Endothelial cell of umbilical vein (primary cell): Measurements from ENCODE around the gene CCDC171. TPM values are rescaled to one million over a fixed set of nuclear protein-coding genes. Genes with fewer than 3 reads are reported as not detected.

Source experiments
- BruUV-seq: library from RNA; stranded (reverse); fragments of 400-500 nt; replicated peaks from 2 replicates; lab custom pipeline; 2021; lab: Mats Ljungman, UMichigan
- CTCF ChIA-PET: fragments of 300-600, 350-600 bp; sonication (Branson Sonifier 250); formaldehyde crosslinking; loops from one replicate; lab custom pipeline; 2021; ENCODE audit warnings: antibody characterized with exemption, inconsistent platforms; lab: Charles Lee
- POLR2A ChIA-PET: fragments of 300-600, 350-600 bp; sonication (Branson Sonifier 250); formaldehyde crosslinking; loops from one replicate; lab custom pipeline; 2021; ENCODE audit warnings: antibody characterized with exemption, inconsistent platforms; lab: Charles Lee
- DNase-seq: peaks from one replicate; pipeline ENCODE4 v3.0.0-alpha.2; 2011; ENCODE audit warnings: low read depth, low spot score
- FAIRE-seq: peaks from 2 replicates; lab custom pipeline; 2011; peaks lifted over from hg19 to GRCh38; lab: Jason Lieb, UNC
- H2AFZ ChIP-seq: 2 replicates; pipeline ENCODE4 v1.6.0; 2012; ENCODE audit warnings: low read depth, low read length, control low read depth, inconsistent platforms
- H3K27ac ChIP-seq: 2 replicates; pipeline ENCODE4 v1.5.1; 2011; ENCODE audit warnings: low read depth, mild to moderate bottlenecking, control low read depth, low read length, moderate library complexity; ENCODE audit not compliant: insufficient read depth
- H3K27me3 ChIP-seq, 2 experiments: 2 replicates each; pipeline versions ENCODE4 v1.6.0 to v1.6.1; 2011; ENCODE audit warnings: low read length in 2 of 2, mixed read lengths in 1 of 2; ENCODE audit not compliant: control insufficient read depth in 2 of 2, insufficient read depth in 2 of 2
- H3K36me3 ChIP-seq, 2 experiments: 2 replicates in 1 of 2; 3 replicates in 1 of 2; pipeline ENCODE4 v1.5.1; 2011; ENCODE audit warnings: low read length in 2 of 2, mild to moderate bottlenecking in 1 of 2, moderate library complexity in 1 of 2; ENCODE audit not compliant: control insufficient read depth in 2 of 2, insufficient read depth in 2 of 2; ENCODE audit errors: extremely low read depth in 1 of 2
- H3K4me1 ChIP-seq: 3 replicates; pipeline ENCODE4 v1.5.1; 2011; ENCODE audit warnings: mild to moderate bottlenecking, low read length; ENCODE audit not compliant: control insufficient read depth, insufficient read depth; ENCODE audit errors: extremely low read depth
- H3K4me2 ChIP-seq: 2 replicates; pipeline ENCODE4 v1.6.1; 2011; ENCODE audit warnings: low read length, control low read depth, mixed read lengths; ENCODE audit not compliant: insufficient read depth
- H3K4me3 ChIP-seq, 3 experiments: fragments of 200-600 bp in 1 of 3; sonication (generic), shearing (Covaris generic) in 1 of 3; replicated peaks in 1 of 3; 2 replicates each; pipeline ENCODE4 v1.5.1; 2011 to 2016; ENCODE audit warnings: control low read depth in 3 of 3, low read length in 3 of 3, mild to moderate bottlenecking in 2 of 3, inconsistent platforms in 1 of 3, low read depth in 1 of 3, moderate library complexity in 1 of 3; ENCODE audit not compliant: insufficient read depth in 1 of 3
- H3K79me2 ChIP-seq: 2 replicates; pipeline ENCODE4 v1.6.0; 2012; ENCODE audit warnings: low read length, inconsistent platforms; ENCODE audit not compliant: control insufficient read depth, insufficient read depth
- H3K9ac ChIP-seq: replicated peaks from 2 replicates; pipeline ENCODE3; 2011; ENCODE audit warnings: low read length, control low read depth; ENCODE audit not compliant: insufficient read depth; ENCODE audit errors: extremely low read depth
- H3K9me1 ChIP-seq: replicated peaks from 3 replicates; pipeline ENCODE4 v1.6.0; 2011; ENCODE audit warnings: mild to moderate bottlenecking, low read length; ENCODE audit not compliant: control insufficient read depth, insufficient read depth; ENCODE audit errors: extremely low read depth
- H3K9me3 ChIP-seq: replicated peaks from 2 replicates; pipeline ENCODE4 v1.5.1; 2012; ENCODE audit warnings: low read length, inconsistent platforms; ENCODE audit not compliant: control insufficient read depth, insufficient read depth
- H4K20me1 ChIP-seq: replicated peaks from 2 replicates; pipeline ENCODE3; 2011; ENCODE audit warnings: mild to moderate bottlenecking, low read length; ENCODE audit not compliant: control insufficient read depth, insufficient read depth; ENCODE audit errors: extremely low read depth
- EZH2 ChIP-seq: IDR thresholded peaks from 2 replicates; pipeline ENCODE4 v1.6.1; 2012; ENCODE audit warnings: borderline replicate concordance, low read depth, mild to moderate bottlenecking, moderate library complexity, low read length, inconsistent platforms; ENCODE audit not compliant: severe bottlenecking
- FOS ChIP-seq: IDR thresholded peaks from 2 replicates; pipeline ENCODE4 v1.6.1; 2011; ENCODE audit warnings: mild to moderate bottlenecking, low read length, moderate library complexity, borderline replicate concordance; ENCODE audit not compliant: insufficient read depth
- GATA2 ChIP-seq: IDR thresholded peaks from 2 replicates; pipeline ENCODE4 v1.7.0; 2011; ENCODE audit warnings: low read depth, mild to moderate bottlenecking, moderate library complexity, mixed read lengths, low read length; ENCODE audit not compliant: insufficient read length, insufficient read depth
- JUN ChIP-seq: IDR thresholded peaks from 2 replicates; pipeline ENCODE4 v1.6.1; 2011; ENCODE audit warnings: borderline replicate concordance, low read depth; ENCODE audit not compliant: insufficient read length, insufficient read depth
- MYC ChIP-seq: IDR thresholded peaks from one replicate; pipeline ENCODE4 v1.6.1; 2011; ENCODE audit warnings: mild to moderate bottlenecking, low read depth, low read length
- POLR2A ChIP-seq: IDR thresholded peaks from 2 replicates; pipeline ENCODE4 v1.6.1; 2012; ENCODE audit warnings: low read depth, mild to moderate bottlenecking, control low read depth, low read length
- POLR2AphosphoS5 ChIP-seq: IDR thresholded peaks from 2 replicates; pipeline ENCODE4 v1.6.1; 2012; ENCODE audit warnings: low read depth, mild to moderate bottlenecking, control low read depth, low read length, moderate library complexity; ENCODE audit not compliant: insufficient read depth
- dilution Hi-C: fragments of 300-500 bp; cut with MboI; formaldehyde crosslinking; loops from one replicate; pipeline ENCODE4 v1.15.0; 2019; ENCODE audit warnings: low sequenced_read_pairs; ENCODE audit not compliant: extremely low pct_ligation_motif_present
- intact Hi-C: fragments of 100-400 bp; cut with micrococcal nuclease; formaldehyde crosslinking; loops from one replicate; pipeline ENCODE4 v1.10.0; 2022
- polyA plus RNA-seq, 4 experiments: library from polyadenylated mRNA; depleted of rRNA in 3 of 4; stranded (reverse) in 3 of 4; unstranded in 1 of 4; fragments of >200 nt; gene quantifications; 2 replicates each; pipeline versions ENCODE4 v1.2.1 to v1.2.3, GENCODE V29; 2011 to 2012; ENCODE audit warnings: missing spikeins in 1 of 4
- total RNA-seq: library from RNA; stranded (reverse); gene quantifications from 2 replicates; pipeline ENCODE4 v1.2.3, GENCODE V29; 2021
- TF ChIP-seq, protein P1 (sequence below), 2 donors: IDR thresholded peaks; 1 replicate in 1 of 2; 2 replicates in 1 of 2; pipeline ENCODE4 v1.5.1; 2011; ENCODE audit warnings: low read length in 2 of 2, mild to moderate bottlenecking in 2 of 2, moderate library complexity in 2 of 2, control low read depth in 1 of 2, inconsistent platforms in 1 of 2, low read depth in 1 of 2; ENCODE audit not compliant: insufficient read depth in 1 of 2; ENCODE audit errors: extremely low read depth in 1 of 2
- TF ChIP-seq, protein P2 (sequence below): IDR thresholded peaks from 2 replicates; pipeline ENCODE4 v1.6.1; 2011; ENCODE audit not compliant: insufficient read depth, insufficient read length

CCDC171 gene
- total and polyA plus RNA-seq, 2 donors (not counting 3 experiments of a cell fraction or from before 2014, with no cell fraction given) = 0.58 to 1.4 TPM

DNA sequence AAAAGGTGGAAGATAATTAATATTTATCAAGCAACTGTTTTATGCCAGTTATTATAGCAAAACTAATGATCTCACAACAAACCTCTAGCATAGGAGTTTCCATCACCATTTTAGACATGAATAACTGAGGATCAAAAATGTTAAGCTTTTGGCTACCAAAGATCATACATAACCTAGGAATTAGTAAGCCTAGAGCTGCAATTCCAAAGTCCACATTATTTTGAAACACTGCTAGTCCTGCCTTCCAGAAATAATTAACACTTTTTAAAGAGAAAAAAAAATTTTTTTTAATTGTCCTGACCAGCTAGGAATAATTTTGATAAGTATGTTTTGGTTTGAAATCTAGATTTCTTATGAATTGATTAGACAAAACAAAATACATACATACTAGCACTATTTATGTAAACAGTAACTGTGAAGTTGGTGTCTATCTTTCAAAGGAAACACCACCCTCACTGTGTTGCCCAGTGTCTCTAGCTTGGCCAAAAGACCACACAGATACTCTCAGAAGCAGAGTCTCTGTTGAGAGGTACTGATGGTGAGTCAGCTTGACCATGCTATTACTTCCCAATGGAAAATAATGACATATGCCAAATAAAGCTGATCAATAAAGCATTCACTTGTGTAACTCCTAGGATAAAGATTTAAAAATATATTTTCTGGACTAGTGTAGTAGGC, 422.4 kb downstream of the CCDC171 start:
- FAIRE-seq (no peak), DNase-seq (no peak)
- Histone ChIP-seq H3K9me1 (no peaks in the 10 kb centered on the region), H3K4me3 (no peak overlapping the region), H2AFZ (no peak overlapping the region), H3K79me2 (no peaks in the 10 kb centered on the region), H3K36me3 (no peaks in the 10 kb centered on the region), H3K4me2 (no peak overlapping the region), H3K27me3 (no peaks in the 10 kb centered on the region), H4K20me1 (no peaks in the 10 kb centered on the region), H3K27ac (no peak overlapping the region), H3K9ac (no peak overlapping the region), H3K4me1 (no peaks in the 10 kb centered on the region), H3K9me3 (no peaks in the 10 kb centered on the region)
- TF ChIP-seq JUN (no peak), FOS (no peak), EZH2 (no peak), GATA2 (no peak), POLR2A (no peak), MYC (no peak), POLR2AphosphoS5 (no peak)
- TF ChIP-seq, protein P1, sequence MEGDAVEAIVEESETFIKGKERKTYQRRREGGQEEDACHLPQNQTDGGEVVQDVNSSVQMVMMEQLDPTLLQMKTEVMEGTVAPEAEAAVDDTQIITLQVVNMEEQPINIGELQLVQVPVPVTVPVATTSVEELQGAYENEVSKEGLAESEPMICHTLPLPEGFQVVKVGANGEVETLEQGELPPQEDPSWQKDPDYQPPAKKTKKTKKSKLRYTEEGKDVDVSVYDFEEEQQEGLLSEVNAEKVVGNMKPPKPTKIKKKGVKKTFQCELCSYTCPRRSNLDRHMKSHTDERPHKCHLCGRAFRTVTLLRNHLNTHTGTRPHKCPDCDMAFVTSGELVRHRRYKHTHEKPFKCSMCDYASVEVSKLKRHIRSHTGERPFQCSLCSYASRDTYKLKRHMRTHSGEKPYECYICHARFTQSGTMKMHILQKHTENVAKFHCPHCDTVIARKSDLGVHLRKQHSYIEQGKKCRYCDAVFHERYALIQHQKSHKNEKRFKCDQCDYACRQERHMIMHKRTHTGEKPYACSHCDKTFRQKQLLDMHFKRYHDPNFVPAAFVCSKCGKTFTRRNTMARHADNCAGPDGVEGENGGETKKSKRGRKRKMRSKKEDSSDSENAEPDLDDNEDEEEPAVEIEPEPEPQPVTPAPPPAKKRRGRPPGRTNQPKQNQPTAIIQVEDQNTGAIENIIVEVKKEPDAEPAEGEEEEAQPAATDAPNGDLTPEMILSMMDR (IDR thresholded peaks at IDR 0.05; ENCODE audit: extremely low read depth in 1 of 2, insufficient read depth in 1 of 2, low read depth in 1 of 2, low read length in 2 of 2) = no peak
- TF ChIP-seq, protein P2, sequence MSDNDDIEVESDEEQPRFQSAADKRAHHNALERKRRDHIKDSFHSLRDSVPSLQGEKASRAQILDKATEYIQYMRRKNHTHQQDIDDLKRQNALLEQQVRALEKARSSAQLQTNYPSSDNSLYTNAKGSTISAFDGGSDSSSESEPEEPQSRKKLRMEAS = no peak
- BruUV-seq = no TSS peak
- ChIA-PET CTCF (no interaction called here), POLR2A (no interaction called here)
- dilution Hi-C loops = no loop called here
- intact Hi-C loops = no loop called here
